ENCODE results near the gene LCN6.

- TF ChIP-seq, protein P1, sequence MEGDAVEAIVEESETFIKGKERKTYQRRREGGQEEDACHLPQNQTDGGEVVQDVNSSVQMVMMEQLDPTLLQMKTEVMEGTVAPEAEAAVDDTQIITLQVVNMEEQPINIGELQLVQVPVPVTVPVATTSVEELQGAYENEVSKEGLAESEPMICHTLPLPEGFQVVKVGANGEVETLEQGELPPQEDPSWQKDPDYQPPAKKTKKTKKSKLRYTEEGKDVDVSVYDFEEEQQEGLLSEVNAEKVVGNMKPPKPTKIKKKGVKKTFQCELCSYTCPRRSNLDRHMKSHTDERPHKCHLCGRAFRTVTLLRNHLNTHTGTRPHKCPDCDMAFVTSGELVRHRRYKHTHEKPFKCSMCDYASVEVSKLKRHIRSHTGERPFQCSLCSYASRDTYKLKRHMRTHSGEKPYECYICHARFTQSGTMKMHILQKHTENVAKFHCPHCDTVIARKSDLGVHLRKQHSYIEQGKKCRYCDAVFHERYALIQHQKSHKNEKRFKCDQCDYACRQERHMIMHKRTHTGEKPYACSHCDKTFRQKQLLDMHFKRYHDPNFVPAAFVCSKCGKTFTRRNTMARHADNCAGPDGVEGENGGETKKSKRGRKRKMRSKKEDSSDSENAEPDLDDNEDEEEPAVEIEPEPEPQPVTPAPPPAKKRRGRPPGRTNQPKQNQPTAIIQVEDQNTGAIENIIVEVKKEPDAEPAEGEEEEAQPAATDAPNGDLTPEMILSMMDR (IDR thresholded peaks at IDR 0.05) = peak; percentile 35 to 54 (median 52)
- no peak for TF ChIP-seq POLR2A (IDR thresholded peaks at IDR 0.05)
Observed at GRCh38 chr9:136726631-136727191, 21.6 kb downstream of the LCN6 start.

All from right lobe of liver (tissue), 4 donors.